ENCODE measurements around the gene RNH1.

RNH1 gene

GRCh38 chr11:454801-455565, 52.1 kb downstream of the RNH1 start:
- DNase-seq = no peak

- DNase-seq = no peak
Observed at GRCh38 chr11:454043-454442, 53.0 kb downstream of the RNH1 start.

GRCh38 chr11:453564-453963, 53.5 kb downstream of the RNH1 start:
- no peak for DNase-seq

DNA sequence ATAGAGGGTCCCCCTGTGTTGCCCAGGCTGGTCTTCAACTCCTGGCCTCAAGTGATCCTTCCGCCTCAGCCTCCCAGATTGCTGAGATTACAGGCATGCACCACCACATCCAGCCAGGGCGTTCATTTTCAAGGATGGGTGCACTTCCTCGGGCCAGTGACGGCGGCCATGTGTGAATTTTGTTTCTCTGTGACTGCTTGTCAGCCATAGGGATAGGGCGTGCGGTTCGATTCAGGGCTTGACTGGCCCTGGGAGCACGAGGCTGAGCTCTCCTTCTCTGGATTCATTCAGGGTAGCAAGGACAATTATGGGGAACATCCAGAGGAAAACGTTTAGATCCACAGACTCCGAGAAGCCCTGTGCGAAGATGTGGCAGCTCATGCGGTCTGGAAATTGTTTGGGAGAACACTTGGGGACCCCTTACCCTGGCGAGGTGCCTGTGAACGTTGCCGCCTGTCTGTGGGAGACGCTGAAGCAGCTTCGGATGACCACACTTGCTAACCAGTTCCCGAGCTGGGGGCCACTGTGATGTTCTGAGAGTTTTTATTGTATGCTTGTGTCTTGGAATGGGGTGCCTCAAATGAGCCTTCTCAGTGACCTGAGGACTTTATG, 54.0 kb downstream of the RNH1 start:
- DNase-seq = no peak

- no peak for DNase-seq
Observed at GRCh38 chr11:452203-452744, 54.8 kb downstream of the RNH1 start.

DNA sequence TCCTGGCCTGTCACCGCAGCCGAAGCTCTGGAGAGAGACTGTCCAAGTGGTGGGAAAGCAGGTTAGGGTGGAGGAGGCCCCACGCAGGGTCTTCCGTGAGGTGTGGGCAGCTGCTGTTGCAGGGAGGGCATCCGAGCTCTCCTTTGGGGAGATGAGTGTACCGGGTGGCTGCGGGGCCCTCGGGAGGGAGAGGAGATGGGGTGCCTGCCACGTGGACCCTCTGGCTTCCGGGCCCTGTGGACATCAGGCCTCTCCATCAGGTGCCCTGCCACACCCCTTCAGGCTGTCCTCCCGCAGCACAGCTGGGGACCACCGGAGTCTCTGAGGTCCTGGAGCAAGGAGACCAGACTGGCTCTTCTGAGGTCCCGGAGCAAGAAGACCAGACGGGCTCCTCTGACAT, 55.3 kb downstream of the RNH1 start:
- no peak for DNase-seq

- DNase-seq = no peak
Observed at GRCh38 chr11:450809-451451, 56.1 kb downstream of the RNH1 start.

DNA sequence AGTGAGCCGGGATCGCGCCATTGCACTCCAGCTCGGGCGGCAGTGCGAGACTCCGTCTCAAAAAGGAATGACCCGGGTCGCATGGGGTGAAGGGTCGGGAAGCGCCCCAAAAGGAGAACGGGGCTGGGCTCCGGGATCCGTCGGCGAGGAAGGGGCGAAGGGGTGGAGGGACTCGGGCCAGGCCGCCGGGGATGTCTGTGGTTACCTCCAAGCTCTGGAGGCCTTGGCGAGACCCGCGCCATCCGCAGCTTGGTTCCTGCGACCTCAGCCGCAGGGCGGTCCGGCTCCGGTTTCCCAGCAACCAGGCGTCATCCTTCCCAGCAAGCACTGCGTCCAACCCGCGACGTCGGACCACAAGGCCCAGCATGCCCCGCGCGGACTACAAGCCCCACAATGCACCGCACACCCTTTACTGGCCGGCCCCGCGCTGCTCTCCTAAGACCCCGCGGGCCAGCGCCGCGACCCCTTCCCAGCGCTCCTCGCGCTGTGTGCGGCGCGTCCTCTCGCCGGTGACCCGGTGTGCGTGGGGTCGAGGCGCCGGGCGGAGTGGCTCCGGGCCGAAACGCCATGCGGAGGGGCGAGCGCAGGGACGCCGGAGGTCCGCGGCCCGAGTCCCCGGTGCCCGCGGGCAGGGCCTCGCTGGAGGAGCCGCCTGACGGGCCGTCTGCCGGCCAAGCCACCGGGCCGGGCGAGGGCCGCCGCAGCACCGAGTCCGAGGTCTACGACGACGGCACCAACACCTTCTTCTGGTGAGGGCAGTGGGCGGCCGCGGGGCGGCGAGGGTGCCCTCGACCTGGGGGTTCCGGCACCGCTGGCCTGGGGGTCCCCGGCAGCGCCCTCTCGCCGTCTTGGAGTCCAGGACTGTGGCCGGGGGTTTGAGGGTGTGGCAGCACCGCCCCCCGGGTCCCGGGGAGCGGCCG, 56.9 kb downstream of the RNH1 start, which contains the start of gene PTDSS2:
Gene PTDSS2, plus strand, starts transcription at position 391 of the 920 bp plus-strand sequence. Its CDS starts 177 bp downstream, at position 568.
- peak; percentile 72 for DNase-seq

DNA sequence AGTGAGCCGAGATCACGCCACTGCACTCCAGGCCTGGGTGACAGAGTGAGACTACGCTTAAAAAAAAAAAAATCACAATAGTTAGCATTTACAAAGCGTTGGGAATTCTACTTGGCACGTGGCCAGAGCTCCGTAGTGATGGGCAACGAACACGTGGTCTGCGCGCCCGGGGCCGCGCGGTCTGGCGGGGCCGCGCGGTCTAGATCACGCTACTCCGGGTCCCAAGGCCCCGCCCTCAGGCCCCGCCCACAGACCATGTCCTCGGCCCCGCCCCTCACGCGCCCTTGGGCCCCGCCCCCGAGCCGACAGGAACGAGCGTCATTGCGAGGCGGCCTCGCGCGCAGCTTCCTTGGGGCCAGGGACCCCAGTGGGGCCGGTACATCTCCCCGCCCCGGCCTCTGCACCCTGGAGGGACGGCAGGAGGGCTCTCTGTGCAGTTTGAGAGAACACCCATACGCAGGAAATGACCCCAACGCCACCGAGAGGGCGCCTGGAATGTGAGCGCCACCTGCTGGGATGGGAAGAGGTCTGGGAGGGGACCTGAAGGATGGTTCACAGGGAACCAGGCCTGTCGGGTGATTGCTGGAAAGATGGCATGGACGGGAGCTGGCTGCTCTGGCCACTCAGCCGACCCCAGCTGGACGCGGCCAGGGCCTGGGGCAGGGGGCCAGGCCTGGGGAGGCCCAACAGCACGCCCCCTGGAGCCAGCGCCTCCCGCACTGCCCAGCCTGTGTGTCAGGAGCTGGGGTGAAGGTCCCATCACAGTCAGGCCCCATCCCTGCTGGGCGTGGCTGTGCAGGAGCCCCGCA, 58.9 kb downstream of the RNH1 start:
- DNase-seq = peak; percentile 36

DNA sequence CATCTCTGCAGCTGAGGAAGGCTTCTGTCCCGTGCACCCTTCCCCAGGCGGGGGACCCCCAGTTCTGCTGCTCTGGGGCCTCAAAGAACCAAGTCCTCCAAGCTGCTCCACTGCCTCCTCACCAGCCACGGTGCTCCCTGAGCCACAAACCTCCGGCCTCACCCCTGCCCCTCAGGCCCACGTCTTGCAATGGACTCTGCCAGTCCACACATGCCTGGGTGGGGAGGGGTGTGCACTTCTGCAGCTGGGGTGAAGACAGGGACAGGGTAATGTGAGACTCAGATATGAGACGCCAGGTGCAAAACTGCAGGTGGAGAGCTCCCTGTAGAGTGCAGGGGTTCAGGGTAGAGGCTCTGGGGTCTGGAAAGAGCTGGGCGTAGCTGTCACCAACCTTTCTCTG, 60.2 kb downstream of the RNH1 start:
- DNase-seq = no peak

DNA sequence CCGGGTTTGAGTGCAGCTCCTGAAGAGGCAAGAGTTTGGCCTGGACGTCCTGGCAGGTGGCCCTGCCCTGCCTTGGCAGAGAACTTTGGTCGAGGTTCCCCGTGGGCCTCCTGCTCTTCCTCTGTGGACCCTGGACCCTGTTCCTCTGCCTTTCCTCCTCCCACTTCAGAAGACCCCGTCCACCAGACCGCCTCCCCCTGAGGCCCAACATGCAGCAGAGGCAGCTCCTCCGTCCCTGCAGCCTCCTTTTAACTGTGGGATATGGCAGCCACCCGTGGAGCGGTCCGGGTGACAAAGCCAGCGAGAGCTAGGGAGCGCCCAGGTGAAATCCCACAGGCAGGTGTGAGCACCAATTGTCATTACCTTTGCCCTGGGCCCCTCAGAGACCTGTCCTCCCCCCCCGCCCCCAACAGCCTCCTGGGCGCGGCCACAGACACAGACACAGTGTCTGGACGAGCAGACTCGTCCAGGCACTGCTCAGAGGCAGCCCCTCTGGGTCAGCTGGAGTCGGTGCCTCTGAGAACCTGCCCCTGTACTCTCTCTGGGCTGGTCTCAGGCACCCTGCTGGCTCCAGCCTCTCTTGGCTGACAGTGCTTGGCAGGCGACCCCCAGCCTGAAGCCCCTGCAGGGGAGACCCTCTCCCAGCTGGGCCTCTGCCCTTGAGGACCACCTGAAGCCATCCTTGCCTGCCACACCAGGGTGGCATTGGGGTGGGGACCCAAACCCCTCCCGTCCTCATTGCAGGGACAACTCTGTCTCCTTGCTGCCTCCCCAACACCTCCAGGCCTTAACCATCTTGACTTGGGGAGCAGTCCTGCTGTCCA, 61.1 kb downstream of the RNH1 start:
- DNase-seq = no peak
